GM23248 (cell line): ENCODE data around the gene AMPD1.

Experiments
- EZH2 ChIP-seq: fragments of 200-600 bp; sonication (generic); IDR thresholded peaks from 2 replicates; pipeline ENCODE4 v1.6.1; 2018; ENCODE audit warnings: antibody characterized with exemption, mild to moderate bottlenecking; ENCODE audit not compliant: insufficient read depth, poor library complexity, severe bottlenecking
- EZH2phosphoT487 ChIP-seq: fragments of 200-600 bp; sonication (generic); IDR thresholded peaks from 2 replicates; pipeline ENCODE4 v1.6.1; 2018; ENCODE audit warnings: antibody characterized with exemption, moderate library complexity, mild to moderate bottlenecking, low read depth; ENCODE audit not compliant: insufficient read depth

- TF ChIP-seq EZH2 (no peak), EZH2phosphoT487 (no peak)
Measured at GRCh38 chr1:114648503-114648902, 46.8 kb downstream of the AMPD1 start.
